Measurements from ENCODE around the gene OVCA2. TPM values are rescaled to one million over a fixed set of nuclear protein-coding genes. Genes with fewer than 3 reads are reported as not detected.

Gene OVCA2
- total RNA-seq, 2 experiments from 2014 or later = 34.9 to 40.1 TPM

GRCh38 chr17:2028234-2028614 lies 13.6 kb upstream of the OVCA2 start:
- H3K36me3 Mint-ChIP-seq (ENCODE audit: low read depth) = peaks cover 2% of the 10 kb centered on the region
- H3K9me3 Mint-ChIP-seq (ENCODE audit: insufficient read depth) = no peaks in the 10 kb centered on the region
- ATAC-seq (no peak), DNase-seq (no peak)
- ChIA-PET CTCF (interaction anchor here (1.0 kb wide), 1 partner anchor 119 kb away, joined by 4 read pairs; no protein-coding TSS in a partner anchor), POLR2A (no interaction called here)
- no peak overlapping the region for H3K4me3 Mint-ChIP-seq
- peaks cover 40% of the 10 kb centered on the region for H3K27me3 Mint-ChIP-seq (ENCODE audit: low read depth)
- peaks cover 26% of the 10 kb centered on the region for H3K4me1 Mint-ChIP-seq (ENCODE audit: low read depth)
- no peak overlapping the region for H3K27ac Mint-ChIP-seq

- H3K4me3 Mint-ChIP-seq = peak overlapping the region; percentile 18
- CTCF ChIA-PET = interaction anchor here (1.0 kb wide), 1 partner anchor 120 kb away, joined by 4 read pairs; no protein-coding TSS in a partner anchor
- H3K36me3 Mint-ChIP-seq (ENCODE audit: low read depth) = peaks cover 2% of the 10 kb centered on the region
- no peak overlapping the region for H3K27ac Mint-ChIP-seq
- ATAC-seq (no peak), DNase-seq (no peak)
- peaks cover 38% of the 10 kb centered on the region for H3K27me3 Mint-ChIP-seq (ENCODE audit: low read depth)
- peaks cover 26% of the 10 kb centered on the region for H3K4me1 Mint-ChIP-seq (ENCODE audit: low read depth)
- POLR2A ChIA-PET = no interaction called here
- no peaks in the 10 kb centered on the region for H3K9me3 Mint-ChIP-seq (ENCODE audit: insufficient read depth)
These were observed 13.1 kb upstream of the OVCA2 start for GRCh38 chr17:2028737-2029136.

- Mint-ChIP-seq H3K4me3 (peak within 1 kb of the TSS; percentile 95), H3K36me3 (ENCODE audit: low read depth) (peaks cover 2% of the 10 kb centered on the region), H3K27me3 (ENCODE audit: low read depth) (peaks cover 35% of the 10 kb centered on the region), H3K9me3 (ENCODE audit: insufficient read depth) (no peaks in the 10 kb centered on the region), H3K4me1 (ENCODE audit: low read depth) (peaks cover 24% of the 10 kb centered on the region), H3K27ac (peak within 1 kb of the TSS; percentile 86)
- ATAC-seq = peak; percentile 94
- ChIA-PET POLR2A (interaction anchor here (0.6 to 1.0 kb wide), 2 partner anchors 25 to 121 kb away, joined by 3 to 4 read pairs; partner anchors contain the start of gene HIC1), CTCF (interaction anchor here (0.8 to 2.3 kb wide), 3 partner anchors 121 to 215 kb away, joined by 3 to 8 read pairs (median 3); no protein-coding TSS in a partner anchor)
- peak; percentile 89 for DNase-seq
These were observed 11.7 kb upstream of the OVCA2 start, which contains the start of gene DPH1 for GRCh38 chr17:2029911-2030778. Gene DPH1 (plus strand): TSS chr17:2030153. CDS start chr17:2030170, 17 bp downstream.

GRCh38 chr17:2030779-2031163 lies 11.1 kb upstream of the OVCA2 start:
- peak overlapping the region; percentile 86 for H3K27ac Mint-ChIP-seq
- no peaks in the 10 kb centered on the region for H3K9me3 Mint-ChIP-seq (ENCODE audit: insufficient read depth)
- ChIA-PET CTCF (interaction anchor here (0.7 to 2.3 kb wide), 3 partner anchors 121 to 361 kb away, joined by 3 to 8 read pairs (median 3); no protein-coding TSS in a partner anchor), POLR2A (interaction anchor here (0.9 to 1.0 kb wide), 2 partner anchors 122 to 166 kb away, joined by 3 to 4 read pairs; no protein-coding TSS in a partner anchor)
- peak overlapping the region; percentile 95 for H3K4me3 Mint-ChIP-seq
- ATAC-seq (peak; percentile 26), DNase-seq (no peak)
- H3K36me3 Mint-ChIP-seq (ENCODE audit: low read depth) = peaks cover 2% of the 10 kb centered on the region
- H3K27me3 Mint-ChIP-seq (ENCODE audit: low read depth) = peaks cover 30% of the 10 kb centered on the region
- H3K4me1 Mint-ChIP-seq (ENCODE audit: low read depth) = peaks cover 20% of the 10 kb centered on the region

- no peak for ATAC-seq
- CTCF ChIA-PET = no interaction called here
- POLR2A ChIA-PET = no interaction called here
- Mint-ChIP-seq H3K27me3 (ENCODE audit: low read depth) (peaks cover 10% of the 10 kb centered on the region), H3K9me3 (ENCODE audit: insufficient read depth) (no peaks in the 10 kb centered on the region), H3K4me1 (ENCODE audit: low read depth) (peaks cover 15% of the 10 kb centered on the region), H3K27ac (no peak overlapping the region), H3K4me3 (no peak overlapping the region), H3K36me3 (ENCODE audit: low read depth) (peaks cover 4% of the 10 kb centered on the region)
- no peak for DNase-seq
These were observed 8.7 kb upstream of the OVCA2 start for GRCh38 chr17:2033153-2033552.

GRCh38 chr17:2034157-2034556 lies 7.7 kb upstream of the OVCA2 start:
- no peak for DNase-seq
- H3K27me3 Mint-ChIP-seq (ENCODE audit: low read depth) = peaks cover under 1% of the 10 kb centered on the region
- H3K4me1 Mint-ChIP-seq (ENCODE audit: low read depth) = peaks cover 15% of the 10 kb centered on the region
- ChIA-PET POLR2A (no interaction called here), CTCF (interaction anchor here (1.3 kb wide), 1 partner anchor 125 kb away, joined by 3 read pairs; no protein-coding TSS in a partner anchor)
- no peak for ATAC-seq
- H3K36me3 Mint-ChIP-seq (ENCODE audit: low read depth) = peaks cover 4% of the 10 kb centered on the region
- no peaks in the 10 kb centered on the region for H3K9me3 Mint-ChIP-seq (ENCODE audit: insufficient read depth)
- H3K4me3 Mint-ChIP-seq = no peak overlapping the region
- no peak overlapping the region for H3K27ac Mint-ChIP-seq

GRCh38 chr17:2034806-2035540 lies 6.8 kb upstream of the OVCA2 start:
- ChIA-PET CTCF (interaction anchor here (1.3 kb wide), 1 partner anchor 126 kb away, joined by 3 read pairs; no protein-coding TSS in a partner anchor), POLR2A (no interaction called here)
- DNase-seq = no peak
- ATAC-seq = no peak
- H3K27ac Mint-ChIP-seq = no peak overlapping the region
- no peak overlapping the region for H3K4me3 Mint-ChIP-seq
- peaks cover 4% of the 10 kb centered on the region for H3K36me3 Mint-ChIP-seq (ENCODE audit: low read depth)
- H3K9me3 Mint-ChIP-seq (ENCODE audit: insufficient read depth) = no peaks in the 10 kb centered on the region
- H3K27me3 Mint-ChIP-seq (ENCODE audit: low read depth) = no peaks in the 10 kb centered on the region
- H3K4me1 Mint-ChIP-seq (ENCODE audit: low read depth) = peaks cover 11% of the 10 kb centered on the region

- Mint-ChIP-seq H3K36me3 (ENCODE audit: low read depth) (peaks cover 4% of the 10 kb centered on the region), H3K27me3 (ENCODE audit: low read depth) (no peaks in the 10 kb centered on the region), H3K4me3 (no peak overlapping the region), H3K4me1 (ENCODE audit: low read depth) (peaks cover 7% of the 10 kb centered on the region), H3K9me3 (ENCODE audit: insufficient read depth) (no peaks in the 10 kb centered on the region), H3K27ac (no peak overlapping the region)
- POLR2A ChIA-PET = no interaction called here
- ATAC-seq (no peak), DNase-seq (no peak)
- CTCF ChIA-PET = interaction anchor here (1.3 to 2.1 kb wide), 2 partner anchors 19 to 127 kb away, joined by 3 to 8 read pairs; partner anchors contain the start of gene HIC1
These were observed 6.0 kb upstream of the OVCA2 start for GRCh38 chr17:2035541-2036488.

- Mint-ChIP-seq H3K4me1 (ENCODE audit: low read depth) (peaks cover 7% of the 10 kb centered on the region), H3K36me3 (ENCODE audit: low read depth) (peaks cover 5% of the 10 kb centered on the region), H3K27me3 (ENCODE audit: low read depth) (no peaks in the 10 kb centered on the region), H3K27ac (no peak overlapping the region), H3K9me3 (ENCODE audit: insufficient read depth) (no peaks in the 10 kb centered on the region), H3K4me3 (no peak overlapping the region)
- POLR2A ChIA-PET = no interaction called here
- DNase-seq (no peak), ATAC-seq (no peak)
- CTCF ChIA-PET = interaction anchor here (0.6 to 2.1 kb wide), 2 partner anchors 18 to 228 kb away, joined by 3 to 8 read pairs; partner anchors contain the start of gene HIC1
These were observed 4.7 kb upstream of the OVCA2 start for GRCh38 chr17:2037155-2037554.

- Mint-ChIP-seq H3K9me3 (ENCODE audit: insufficient read depth) (no peaks in the 10 kb centered on the region), H3K4me1 (ENCODE audit: low read depth) (peaks cover 24% of the 10 kb centered on the region), H3K4me3 (peak overlapping the region; percentile 48), H3K36me3 (ENCODE audit: low read depth) (peaks cover 29% of the 10 kb centered on the region), H3K27me3 (ENCODE audit: low read depth) (no peaks in the 10 kb centered on the region), H3K27ac (no peak overlapping the region)
- POLR2A ChIA-PET = no interaction called here
- CTCF ChIA-PET = interaction anchor here (1.0 to 1.3 kb wide), 3 partner anchors 131 to 312 kb away, joined by 3 to 5 read pairs (median 3); no protein-coding TSS in a partner anchor
- no peak for ATAC-seq
- no peak for DNase-seq
These were observed 1.5 kb upstream of the OVCA2 start for GRCh38 chr17:2040219-2040827.

Measured in activated CD8-positive, alpha-beta T cell treated with anti-CD3 and anti-CD28 coated beads, Interleukin-2, amount 10 ng/mL, durations not matched to agents 7 days and 5 days (primary cell).